Measurements from ENCODE around the gene PDGFC.

PDGFC gene

GRCh38 chr4:157004279-157005161 lies 32.9 kb upstream of the PDGFC start:
- Histone ChIP-seq H3K36me3 (no peaks in the 10 kb centered on the region), H3K4me1 (peaks cover 0 to 30% (median 6%) of the 10 kb centered on the region in 4 donors), H3K9me3 (no peaks in the 10 kb centered on the region), H3K27me3 (no peaks in the 10 kb centered on the region), H3K4me3 (no peak overlapping the region), H3K27ac (peak overlapping the region; percentile 54 to 55)
- intact Hi-C loops (cut with DNase I; ENCODE audit: low total_unique reads): no loop called here
- no peak for TF ChIP-seq CTCF (IDR thresholded peaks at IDR 0.05)
- DNase-seq: no peak

- Histone ChIP-seq H3K27me3 (no peaks in the 10 kb centered on the region), H3K27ac (peak overlapping the region; percentile 10 to 31), H3K4me3 (no peak overlapping the region), H3K9me3 (peaks cover 0 to 18% (median 17%) of the 10 kb centered on the region in 3 donors), H3K36me3 (no peaks in the 10 kb centered on the region), H3K4me1 (peaks cover 0 to 25% (median 12%) of the 10 kb centered on the region in 4 donors)
- DNase-seq: peak in 1 of 2 donors; percentile 26
- intact Hi-C loops (cut with DNase I; ENCODE audit: low total_unique reads): no loop called here
- no peak for TF ChIP-seq CTCF (IDR thresholded peaks at IDR 0.05)
These were observed 27.5 kb upstream of the PDGFC start for GRCh38 chr4:156999175-156999517.

GRCh38 chr4:156998500-156999174 lies 27.0 kb upstream of the PDGFC start:
- H3K36me3 ChIP-seq: no peaks in the 10 kb centered on the region
- DNase-seq: no peak
- H3K27ac ChIP-seq: peak overlapping the region; percentile 10 to 31
- H3K9me3 ChIP-seq: peaks cover 0 to 18% (median 17%) of the 10 kb centered on the region in 3 donors
- H3K4me3 ChIP-seq: no peak overlapping the region
- H3K4me1 ChIP-seq: peaks cover 0 to 22% (median 9%) of the 10 kb centered on the region in 4 donors
- no peaks in the 10 kb centered on the region for H3K27me3 ChIP-seq
- intact Hi-C loops (cut with DNase I; ENCODE audit: low total_unique reads): no loop called here
- no peak for TF ChIP-seq CTCF (IDR thresholded peaks at IDR 0.05)

- intact Hi-C loops (cut with DNase I; ENCODE audit: low total_unique reads): no loop called here
- DNase-seq: no peak
- H3K9me3 ChIP-seq: peaks cover 0 to 21% (median 17%) of the 10 kb centered on the region in 3 donors
- H3K27ac ChIP-seq: no peak overlapping the region
- H3K4me1 ChIP-seq: no peaks in the 10 kb centered on the region
- no peak overlapping the region for H3K4me3 ChIP-seq
- no peaks in the 10 kb centered on the region for H3K27me3 ChIP-seq
- no peaks in the 10 kb centered on the region for H3K36me3 ChIP-seq
- TF ChIP-seq CTCF (IDR thresholded peaks at IDR 0.05): no peak
These were observed 21.3 kb upstream of the PDGFC start for GRCh38 chr4:156992943-156993342.

GRCh38 chr4:156991161-156991560 lies 19.6 kb upstream of the PDGFC start:
- no peak for DNase-seq
- peaks cover 0 to 4% (median under 1%) of the 10 kb centered on the region in 3 donors for H3K9me3 ChIP-seq
- no peaks in the 10 kb centered on the region for H3K4me1 ChIP-seq
- no peaks in the 10 kb centered on the region for H3K36me3 ChIP-seq
- H3K27ac ChIP-seq: no peak overlapping the region
- TF ChIP-seq CTCF (IDR thresholded peaks at IDR 0.05): no peak
- intact Hi-C loops (cut with DNase I; ENCODE audit: low total_unique reads): no loop called here
- no peak overlapping the region for H3K4me3 ChIP-seq
- H3K27me3 ChIP-seq: no peaks in the 10 kb centered on the region
